Measurements from ENCODE around the gene CCDC38. TPM values are rescaled to one million over a fixed set of nuclear protein-coding genes. Genes with fewer than 3 reads are reported as not detected.

CCDC38 gene
- total and polyA plus RNA-seq, 10 of the 15 experiments (the other 5 are each of a cell fraction or from before 2014, with no cell fraction given): 0.04 to 0.05 TPM; not detected in 8

- TF ChIP-seq ZBTB11 (CRISPR knock-in tag; IDR thresholded peaks at IDR 0.05): peak; percentile 78
- TF ChIP-seq YY1 (IDR thresholded peaks at IDR 0.05; ENCODE audit: low read depth, low read length): peak; percentile 70
- TF ChIP-seq RUNX3 (IDR thresholded peaks at IDR 0.05; ENCODE audit: low read length): no peak; the same call in 1 of the 2 replicates
- TF ChIP-seq JUND (IDR thresholded peaks at IDR 0.05; ENCODE audit: low read depth, low read length): no peak
- TF ChIP-seq SPI1 (IDR thresholded peaks at IDR 0.05; ENCODE audit: borderline replicate concordance, insufficient read depth, low read depth, low read length): no peak
- no peak for TF ChIP-seq EP300 (IDR thresholded peaks at IDR 0.05; ENCODE audit: borderline replicate concordance in 1 of 2, control insufficient read depth in 1 of 2, low read depth in 2 of 2, low read length in 2 of 2)
- no peak for TF ChIP-seq SREBF1 (IDR thresholded peaks at IDR 0.05; ENCODE audit: low read length)
- TF ChIP-seq E2F8 (IDR thresholded peaks at IDR 0.05; ENCODE audit: low read depth, partially characterized antibody): no peak
- TF ChIP-seq NBN (IDR thresholded peaks at IDR 0.05): peak; percentile 55; the same call in 1 of the 2 replicates
- no peak for TF ChIP-seq CBFB (IDR thresholded peaks at IDR 0.05; ENCODE audit: low read depth)
- TF ChIP-seq NR2C1 (IDR thresholded peaks at IDR 0.05): peak; percentile 30; the same call in 1 of the 2 replicates
- no peak for TF ChIP-seq ETV6 (conservative IDR thresholded peaks at IDR 0.05 in 1 of 2, IDR thresholded peaks at IDR 0.05 in 1 of 2; ENCODE audit: borderline replicate concordance in 1 of 2, low read depth in 1 of 2)
- no peak for TF ChIP-seq BACH1 (IDR thresholded peaks at IDR 0.05; ENCODE audit: borderline replicate concordance)
- no peak for TF ChIP-seq MXI1 (IDR thresholded peaks at IDR 0.05; ENCODE audit: low read depth, low read length)
- TF ChIP-seq SIX5 (IDR thresholded peaks at IDR 0.05; ENCODE audit: low read depth, low read length, severe bottlenecking): no peak
- no peak for TF ChIP-seq ZSCAN29 (IDR thresholded peaks at IDR 0.05)
- TF ChIP-seq NFYA (IDR thresholded peaks at IDR 0.05; ENCODE audit: borderline replicate concordance, low read depth, low read length): no peak
- no peak for TF ChIP-seq STAT3 (IDR thresholded peaks at IDR 0.05; ENCODE audit: low read depth, low read length)
- TF ChIP-seq PBX3 (IDR thresholded peaks at IDR 0.05; ENCODE audit: insufficient replicate concordance, low read depth, low read length): no peak
- TF ChIP-seq DPF2 (IDR thresholded peaks at IDR 0.05): no peak
Measured at GRCh38 chr12:95942524-95943329, at the start of gene CCDC38 (continued).

All from GM12878 (cell line).